Middle frontal gyrus (tissue), 1 donor: ENCODE measurements around the gene USP21.

Experiments
- DNase-seq: peaks from one replicate; pipeline ENCODE4 v3.0.0-alpha.2; 2015; ENCODE audit warnings: low spot score; ENCODE audit errors: extremely low spot score

Gene USP21

DNA sequence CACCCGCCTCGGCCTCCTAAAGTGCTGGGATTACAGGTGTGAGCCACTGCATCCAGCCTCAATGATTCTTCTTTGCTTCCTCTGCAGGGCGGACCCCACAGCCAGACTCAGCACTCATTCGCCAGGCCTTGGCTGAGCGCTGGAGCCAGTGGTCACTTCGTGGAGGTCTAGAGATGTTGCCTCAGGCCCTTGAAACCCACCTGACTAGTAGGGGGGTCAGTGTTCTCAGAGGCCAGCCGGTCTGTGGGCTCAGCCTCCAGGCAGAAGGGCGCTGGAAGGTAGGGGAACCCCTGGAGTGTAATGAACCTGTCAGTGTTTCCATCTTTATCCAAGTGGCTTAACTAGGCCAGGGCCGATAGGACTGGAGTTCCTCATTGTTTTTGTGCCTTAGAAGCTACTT, 9.6 kb downstream of the USP21 start:
- no peak for DNase-seq

DNA sequence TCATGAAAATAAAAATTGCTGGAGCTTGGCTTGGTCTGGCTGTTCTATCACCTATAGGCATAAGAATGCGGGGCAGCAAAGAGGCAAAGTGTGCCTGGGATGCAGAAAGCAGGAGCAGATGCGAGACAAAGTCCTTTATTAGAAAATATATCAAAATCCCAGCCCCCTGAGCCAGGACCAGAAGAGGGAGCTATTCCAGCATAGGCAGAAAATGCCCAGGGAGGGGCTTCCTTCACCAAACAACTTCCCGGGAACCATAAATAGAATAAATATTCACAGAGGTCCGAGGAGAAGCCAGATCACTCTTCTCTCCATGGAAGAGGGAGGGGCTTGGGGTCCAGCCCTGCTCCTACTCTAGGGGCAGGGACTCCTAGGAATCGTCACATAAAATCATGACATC, 11.9 kb downstream of the USP21 start:
- no peak for DNase-seq

- DNase-seq, result no peak
Observed at GRCh38 chr1:161171696-161172095, 12.4 kb downstream of the USP21 start.

GRCh38 chr1:161172349-161172748, 13.0 kb downstream of the USP21 start:
- DNase-seq, result no peak

- DNase-seq, result no peak
Observed at GRCh38 chr1:161172776-161173376, 13.6 kb downstream of the USP21 start.

DNA sequence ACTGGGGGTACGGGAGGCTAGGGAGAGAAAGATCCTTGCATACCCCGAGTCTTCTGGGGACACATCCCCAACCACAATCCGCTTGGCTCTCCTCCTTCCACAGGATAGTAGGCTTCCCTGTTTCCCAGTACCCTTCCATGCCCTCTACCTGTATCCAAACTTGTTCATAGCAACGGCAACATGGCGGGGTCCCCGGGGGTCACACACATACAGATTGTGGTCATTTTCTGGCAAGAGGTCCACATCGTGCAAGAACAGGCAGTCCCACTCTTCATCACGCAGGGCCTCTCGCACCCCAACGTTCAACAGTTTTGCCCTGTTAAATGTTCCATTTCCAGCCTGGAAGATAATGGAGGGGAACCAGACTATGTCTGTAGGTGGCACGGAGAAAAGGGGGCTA, 14.4 kb downstream of the USP21 start:
- DNase-seq, result no peak

GRCh38 chr1:161174911-161175310, 15.6 kb downstream of the USP21 start:
- no peak for DNase-seq

- DNase-seq, result no peak
Observed at GRCh38 chr1:161175771-161176453, 16.6 kb downstream of the USP21 start.

GRCh38 chr1:161176468-161177111, 17.3 kb downstream of the USP21 start:
- no peak for DNase-seq

GRCh38 chr1:161177112-161177935, 18.0 kb downstream of the USP21 start, which contains the start of gene B4GALT3:
Gene B4GALT3, minus strand, starts transcription at chr1:161177507. Its CDS starts 1,447 bp downstream, at chr1:161176060.
- peak; percentile 70 for DNase-seq

- DNase-seq, result no peak
Observed at GRCh38 chr1:161177936-161178244, 18.6 kb downstream of the USP21 start.

DNA sequence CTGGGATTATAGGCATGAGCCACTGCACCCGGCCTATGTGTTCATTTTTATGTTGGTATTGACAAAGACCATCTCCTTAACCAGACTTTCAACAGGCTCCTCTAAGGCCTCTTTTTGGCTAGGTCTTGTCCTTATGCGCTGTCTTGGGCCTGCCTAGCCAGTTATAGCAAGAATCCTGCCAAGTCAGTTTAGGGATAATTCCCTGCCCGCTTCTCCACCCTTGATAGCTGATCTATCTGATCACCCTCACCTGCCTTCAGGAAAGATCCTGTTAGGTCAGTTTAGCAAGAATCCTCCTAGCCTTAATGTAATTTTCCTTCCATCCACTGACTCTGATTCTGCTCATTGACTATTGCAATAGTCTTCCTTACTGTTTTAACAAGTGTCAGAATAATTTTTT, 20.4 kb downstream of the USP21 start:
- DNase-seq, result no peak

DNA sequence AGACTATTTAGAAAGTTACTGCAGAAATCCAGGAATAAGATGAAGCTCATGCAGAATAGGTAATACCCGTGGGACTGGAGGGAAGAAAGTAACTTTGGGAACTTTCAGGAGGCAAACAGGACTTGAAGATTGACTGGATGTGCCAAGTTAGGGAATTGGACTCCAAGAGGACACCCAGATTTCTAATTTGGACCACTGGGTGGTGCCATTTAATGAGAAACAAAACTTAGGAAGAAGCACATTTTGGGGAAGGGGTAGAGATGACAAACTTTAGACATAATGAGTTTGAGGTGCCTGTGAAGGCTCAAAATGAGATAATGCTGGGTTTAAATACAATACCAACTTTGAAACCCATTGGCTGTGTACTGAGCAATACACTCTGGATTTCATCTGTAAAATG, 21.3 kb downstream of the USP21 start:
- DNase-seq, result no peak

DNA sequence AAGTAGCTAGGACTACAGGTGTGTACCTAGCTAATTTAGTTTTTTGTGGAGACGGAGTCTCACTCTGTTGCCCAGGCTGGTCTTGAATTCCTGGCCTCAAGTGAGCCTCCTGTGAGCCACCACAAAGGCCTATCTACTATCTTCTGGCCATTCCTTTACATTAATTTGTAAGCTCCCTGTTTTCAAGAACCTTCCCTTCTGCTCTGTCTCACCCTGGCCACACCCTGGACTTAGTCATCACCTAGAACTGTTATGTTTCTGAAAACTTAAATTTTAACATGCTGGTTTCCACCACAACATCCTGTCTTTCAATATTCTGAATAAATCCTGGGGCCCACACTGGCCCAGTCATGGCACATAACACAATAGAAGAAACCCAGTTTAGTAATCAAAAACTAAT, 22.9 kb downstream of the USP21 start:
- no peak for DNase-seq

GRCh38 chr1:161185282-161185682, 26.0 kb downstream of the USP21 start:
- peak; percentile 76 for DNase-seq

GRCh38 chr1:161185732-161186311, 26.5 kb downstream of the USP21 start:
- DNase-seq, result no peak

GRCh38 chr1:161187311-161187710, 28.0 kb downstream of the USP21 start:
- no peak for DNase-seq

DNA sequence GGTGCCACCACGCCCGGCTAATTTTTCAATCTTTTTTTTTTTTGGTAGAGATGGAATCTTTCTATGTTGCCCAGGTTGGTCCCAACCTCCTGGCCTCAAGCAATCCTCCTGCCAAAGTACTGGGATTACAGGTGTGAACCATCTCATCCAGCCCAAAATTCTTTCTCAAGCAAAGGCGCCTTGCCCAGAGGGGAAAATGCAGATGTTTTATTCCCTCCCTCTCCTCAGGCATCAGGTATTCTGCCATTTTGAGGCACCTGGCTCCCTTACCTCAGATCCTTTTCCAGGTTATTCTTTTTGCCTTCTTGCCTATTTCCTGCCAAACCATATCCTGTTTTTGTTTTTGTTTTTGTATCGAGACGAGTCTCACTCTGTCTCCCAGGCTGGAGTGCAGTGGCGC, 29.1 kb downstream of the USP21 start:
- no peak for DNase-seq

GRCh38 chr1:161189036-161189435, 29.7 kb downstream of the USP21 start:
- DNase-seq, result no peak

- no peak for DNase-seq
Observed at GRCh38 chr1:161190962-161191521, 31.7 kb downstream of the USP21 start.

DNA sequence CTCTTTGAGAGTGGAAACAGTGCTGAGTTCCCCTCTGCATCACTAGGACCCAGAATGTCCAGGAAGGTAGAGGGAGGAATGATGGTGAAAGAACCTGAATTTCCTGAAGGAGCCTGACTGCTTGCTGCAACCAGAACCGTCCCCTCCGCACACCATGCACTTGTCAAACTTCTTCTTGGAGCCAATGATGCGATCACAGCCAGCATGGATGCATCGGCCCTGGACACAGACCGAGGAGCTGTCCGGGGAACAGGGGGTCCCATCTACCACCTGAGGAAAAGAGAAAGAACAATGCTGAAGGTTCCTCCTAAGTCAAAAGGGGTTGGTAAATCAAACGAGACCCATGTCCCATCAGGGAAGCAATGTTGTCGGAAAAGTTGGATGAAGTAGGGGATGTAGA, 32.7 kb downstream of the USP21 start:
- no peak for DNase-seq
